ENCODE results near the gene PDGFD.

- no peak for TF ChIP-seq CEBPB (IDR thresholded peaks at IDR 0.05)
- no peak for TF ChIP-seq YY1 (IDR thresholded peaks at IDR 0.05; ENCODE audit: low read depth)
- no peak for TF ChIP-seq TEAD4 (IDR thresholded peaks at IDR 0.05)
- no peak for TF ChIP-seq FOXM1 (IDR thresholded peaks at IDR 0.05; ENCODE audit: borderline replicate concordance, low read depth)
Observed at GRCh38 chr11:103968685-103969084, 195.3 kb downstream of the PDGFD start.

Measured in Ishikawa (cell line).